HG03045 (cell line): ENCODE results near the gene NCOA1.
"Not testable (repeated sequence)": the region's sequence is repeated elsewhere in the genome, so short reads cannot be mapped to it uniquely, and the experiment has no call there.

Source experiments
- ATAC-seq: cut with Tn5 transposase; IDR thresholded peaks from one replicate; pipeline ENCODE4 v1.9.1; 2021; ENCODE audit warnings: mild to moderate bottlenecking, moderate library complexity; ENCODE audit not compliant: unreplicated experiment

The NCOA1 gene

GRCh38 chr2:24676493-24676892 lies 185.4 kb downstream of the NCOA1 start:
- ATAC-seq, result no peak

GRCh38 chr2:24678066-24678465 lies 187.0 kb downstream of the NCOA1 start:
- ATAC-seq, result not testable (repeated sequence)

- ATAC-seq, result no peak
Observed at GRCh38 chr2:24680196-24680595, 189.1 kb downstream of the NCOA1 start.

- ATAC-seq, result no peak
Observed at GRCh38 chr2:24682304-24682703, 191.2 kb downstream of the NCOA1 start.

- ATAC-seq, result no peak
Observed at GRCh38 chr2:24683408-24683807, 192.4 kb downstream of the NCOA1 start.

GRCh38 chr2:24690524-24690923 lies 199.5 kb downstream of the NCOA1 start:
- ATAC-seq, result no peak

GRCh38 chr2:24691806-24692205 lies 200.8 kb downstream of the NCOA1 start:
- no peak for ATAC-seq

- ATAC-seq, result no peak
Observed at GRCh38 chr2:24697792-24698191, 206.7 kb downstream of the NCOA1 start.

GRCh38 chr2:24702800-24703199 lies 211.7 kb downstream of the NCOA1 start:
- no peak for ATAC-seq

GRCh38 chr2:24704692-24705091 lies 213.6 kb downstream of the NCOA1 start:
- ATAC-seq, result no peak

GRCh38 chr2:24707143-24707542 lies 216.1 kb downstream of the NCOA1 start:
- ATAC-seq, result no peak

- ATAC-seq, result no peak
Observed at GRCh38 chr2:24708537-24709152, 217.6 kb downstream of the NCOA1 start.

GRCh38 chr2:24710806-24711205 lies 219.8 kb downstream of the NCOA1 start:
- ATAC-seq, result no peak

- no peak for ATAC-seq
Observed at GRCh38 chr2:24711865-24712264, 220.8 kb downstream of the NCOA1 start.

GRCh38 chr2:24712296-24712695 lies 221.2 kb downstream of the NCOA1 start:
- no peak for ATAC-seq

GRCh38 chr2:24717263-24717951 lies 226.4 kb downstream of the NCOA1 start:
- ATAC-seq, result no peak

GRCh38 chr2:24720310-24720709 lies 229.3 kb downstream of the NCOA1 start:
- peak; percentile 68 for ATAC-seq

- ATAC-seq, result peak; percentile 57
Observed at GRCh38 chr2:24721470-24721869, 230.4 kb downstream of the NCOA1 start.

GRCh38 chr2:24722141-24722790 lies 231.2 kb downstream of the NCOA1 start:
- no peak for ATAC-seq

GRCh38 chr2:24723191-24723590 lies 232.1 kb downstream of the NCOA1 start:
- no peak for ATAC-seq

- ATAC-seq, result no peak
Observed at GRCh38 chr2:24723665-24724064, 232.6 kb downstream of the NCOA1 start.

- ATAC-seq, result no peak
Observed at GRCh38 chr2:24724111-24724775, 233.2 kb downstream of the NCOA1 start.
